GM21717 (cell line): ENCODE data around the gene PRR33.

Experiments used
- ATAC-seq: cut with Tn5 transposase; IDR thresholded peaks from one replicate; pipeline ENCODE4 v1.9.1; 2021; ENCODE audit warnings: mild to moderate bottlenecking, moderate library complexity; ENCODE audit not compliant: unreplicated experiment

PRR33 gene

DNA sequence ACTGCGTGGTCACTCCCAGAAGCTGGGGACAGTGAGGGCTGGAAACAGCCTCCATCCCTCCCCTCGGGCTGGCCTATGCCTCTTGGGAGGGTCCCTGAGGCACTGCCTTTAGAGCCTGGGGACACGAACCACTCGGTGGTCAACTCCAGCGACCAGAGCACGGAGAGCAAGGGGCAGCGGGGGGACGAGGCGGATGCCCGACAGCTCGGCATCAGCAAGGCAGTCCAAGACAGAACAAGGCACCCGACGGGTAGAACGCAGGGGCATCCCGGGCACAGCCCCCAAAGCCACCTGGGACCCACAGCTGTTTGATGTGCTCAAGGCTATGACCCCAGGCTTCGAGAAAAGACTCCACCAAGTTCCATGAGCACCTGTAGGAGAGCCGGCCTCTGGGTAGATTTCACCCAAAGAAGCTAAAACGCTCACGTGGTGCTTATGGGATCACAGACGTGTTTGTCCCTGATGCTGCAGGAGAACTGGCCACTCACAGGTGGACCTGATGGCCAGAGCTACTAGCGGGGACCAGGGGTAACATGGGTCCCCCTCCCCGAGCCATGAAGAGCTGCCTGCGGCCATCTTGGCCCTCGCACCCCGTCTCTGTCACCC is 39.3 kb downstream of the PRR33 start:
- peak; percentile 0 for ATAC-seq

DNA sequence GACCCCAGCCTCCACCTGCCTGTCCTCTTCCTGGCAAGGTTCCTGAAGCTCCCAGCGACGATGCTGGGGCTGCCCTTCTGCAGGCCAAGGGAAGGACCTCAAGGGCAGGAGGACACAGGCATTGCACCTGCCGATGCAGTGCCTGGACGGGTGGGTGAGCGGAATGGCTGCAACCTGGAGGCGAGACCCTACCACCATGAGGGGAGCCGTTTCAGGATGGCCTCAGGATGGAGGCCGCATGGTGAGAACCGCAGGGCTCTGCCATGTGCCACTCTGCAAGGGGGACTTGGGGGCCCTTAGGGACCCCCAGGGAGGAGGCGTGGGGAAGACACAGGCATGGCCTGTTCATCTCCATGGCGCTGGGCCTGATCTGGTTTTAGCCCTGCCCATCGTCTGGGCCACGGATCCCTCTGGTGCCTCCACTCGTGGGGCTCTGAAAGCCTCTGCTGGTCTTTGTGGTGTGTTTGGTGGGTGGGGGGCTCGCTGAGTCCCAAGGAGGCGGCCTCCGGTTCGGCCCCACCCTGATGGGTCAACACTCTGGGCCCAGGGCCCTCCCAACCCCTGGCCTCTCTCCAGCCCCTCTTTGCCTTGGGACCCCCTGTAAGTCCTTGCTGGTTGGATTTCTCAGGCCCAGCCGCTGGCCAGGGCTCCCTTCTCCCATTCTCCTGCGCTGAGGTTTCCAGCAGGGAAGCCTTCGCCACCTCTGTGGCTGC is 40.1 kb downstream of the PRR33 start:
- ATAC-seq = no peak

DNA sequence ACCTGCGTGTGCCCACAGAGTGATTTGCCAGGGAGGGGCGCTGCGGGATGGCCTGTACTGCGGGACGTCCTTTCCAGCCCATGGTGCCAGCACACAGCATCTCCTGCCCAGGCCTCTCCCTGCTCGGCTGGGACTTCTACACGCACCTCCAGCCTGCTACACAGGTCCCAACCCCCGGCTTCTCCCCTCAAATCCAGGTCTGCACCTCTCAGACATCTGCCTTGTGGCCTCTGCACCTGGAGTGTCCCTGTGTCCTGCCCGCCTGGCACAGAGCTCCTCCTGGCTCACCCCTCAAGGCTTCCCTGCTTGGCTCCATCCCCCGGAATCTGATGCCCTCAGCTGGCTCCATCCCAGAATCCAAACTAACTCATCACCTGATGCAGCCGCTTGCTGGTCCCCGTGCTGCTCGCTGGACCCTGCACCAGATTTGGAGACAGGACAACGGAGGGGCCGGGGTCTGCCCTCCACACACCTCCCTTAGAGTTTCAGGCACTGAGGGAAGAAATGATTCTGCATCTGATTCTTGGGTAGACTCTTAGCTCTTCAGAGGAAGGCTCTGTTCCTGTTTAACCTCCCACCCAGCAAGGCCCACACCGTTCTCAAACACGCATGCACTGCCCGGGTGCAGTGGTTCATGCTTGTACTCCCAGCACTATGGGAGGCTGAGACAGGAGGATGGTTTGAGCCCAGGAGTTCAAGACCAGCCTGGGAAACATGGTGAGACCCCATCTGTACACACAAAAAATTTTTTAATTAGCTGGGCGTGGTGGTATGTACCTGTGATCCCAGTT is 42.9 kb downstream of the PRR33 start:
- ATAC-seq = no peak

DNA sequence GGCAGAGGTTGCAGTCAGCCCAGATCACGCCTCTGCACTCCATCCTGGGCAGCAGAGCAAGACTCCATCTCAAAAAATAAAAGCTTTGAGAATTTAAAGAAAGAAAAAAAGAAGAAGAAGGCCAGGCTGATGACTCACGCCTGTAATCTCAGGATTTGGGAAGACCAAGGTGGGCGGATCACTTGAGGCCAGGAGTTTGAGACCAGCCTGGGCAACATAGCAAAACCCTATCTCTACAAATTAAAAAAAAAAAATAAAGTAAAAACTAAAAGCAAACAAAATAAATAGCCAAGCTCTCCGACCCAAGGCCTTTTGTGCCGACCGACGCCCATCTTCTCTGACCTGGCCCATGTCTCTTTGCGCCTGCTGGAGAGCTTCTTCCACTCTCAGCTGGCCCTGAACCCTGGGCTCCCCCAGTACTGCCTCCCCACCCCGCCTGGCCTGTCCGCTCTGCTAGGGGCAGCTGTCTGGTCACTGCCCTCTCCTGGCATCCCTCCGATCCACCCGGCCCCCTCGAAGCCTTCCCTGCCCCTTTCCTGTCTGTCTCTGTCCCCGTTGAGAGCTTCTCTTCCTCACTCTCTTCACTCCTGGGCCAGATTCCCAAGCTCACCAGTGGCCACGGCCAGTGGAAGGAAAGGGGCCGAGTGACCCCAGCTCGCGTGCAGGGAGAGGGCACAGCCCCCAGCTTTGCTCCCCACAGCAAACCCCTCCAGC is 43.6 kb downstream of the PRR33 start:
- ATAC-seq = no peak

DNA sequence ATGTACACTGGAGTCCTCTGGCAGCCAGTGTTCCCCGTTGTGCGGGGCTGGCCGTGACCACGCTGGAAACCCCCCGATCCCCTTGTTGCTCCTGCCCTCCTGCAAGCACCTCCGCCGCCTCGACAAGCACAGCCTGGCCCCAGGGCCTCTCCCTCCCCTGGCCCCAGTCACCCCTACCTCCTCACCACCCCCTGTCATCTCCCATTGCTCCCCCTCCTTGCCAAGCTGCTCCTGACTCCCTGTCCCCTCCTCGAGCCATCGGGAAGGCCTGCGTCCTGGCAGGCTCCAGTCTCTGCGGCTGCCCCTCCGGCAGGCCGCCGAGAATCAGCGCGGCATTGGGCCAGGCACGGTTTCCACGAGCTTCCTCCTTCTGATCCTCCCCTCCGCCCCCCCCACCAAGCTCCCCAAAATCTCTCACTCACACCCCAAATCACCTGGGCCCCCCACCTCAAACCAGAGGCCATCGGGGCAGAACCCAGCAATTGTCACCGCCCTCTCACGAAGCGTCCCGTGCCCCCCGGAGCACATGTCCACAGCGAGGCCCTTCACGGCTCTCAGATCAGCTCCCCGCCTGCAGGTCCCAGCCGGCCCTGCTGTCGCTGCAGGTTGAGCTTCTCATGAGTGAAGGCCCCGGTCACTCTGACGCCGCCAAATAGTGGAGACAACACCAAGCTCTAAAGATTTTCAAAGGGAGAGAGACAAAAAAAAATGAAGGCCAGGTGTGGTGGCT is 44.5 kb downstream of the PRR33 start:
- no peak for ATAC-seq

DNA sequence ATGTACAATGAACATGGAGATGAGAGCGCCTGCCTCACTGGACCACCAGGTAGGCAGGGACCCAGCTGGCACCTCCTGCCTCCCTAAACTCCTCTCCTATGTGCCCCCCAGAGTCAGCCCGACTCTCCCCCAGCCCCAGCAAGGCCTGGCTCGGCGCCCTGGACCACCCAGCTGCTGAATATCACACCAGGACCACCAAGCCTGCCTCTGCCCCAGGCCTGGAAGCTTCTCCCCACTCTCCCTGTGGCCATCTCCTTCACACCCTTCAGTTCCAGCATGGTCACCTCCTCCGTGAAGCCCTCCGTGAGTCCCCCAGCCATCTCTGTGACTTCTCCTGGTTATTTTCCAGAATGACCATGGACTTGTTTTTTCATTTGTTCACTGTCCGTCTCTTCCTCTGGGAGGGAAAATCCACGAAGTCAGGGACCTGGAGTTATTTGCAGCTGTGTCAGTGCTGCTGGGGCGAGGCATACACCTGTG is 45.2 kb downstream of the PRR33 start:
- no peak for ATAC-seq

DNA sequence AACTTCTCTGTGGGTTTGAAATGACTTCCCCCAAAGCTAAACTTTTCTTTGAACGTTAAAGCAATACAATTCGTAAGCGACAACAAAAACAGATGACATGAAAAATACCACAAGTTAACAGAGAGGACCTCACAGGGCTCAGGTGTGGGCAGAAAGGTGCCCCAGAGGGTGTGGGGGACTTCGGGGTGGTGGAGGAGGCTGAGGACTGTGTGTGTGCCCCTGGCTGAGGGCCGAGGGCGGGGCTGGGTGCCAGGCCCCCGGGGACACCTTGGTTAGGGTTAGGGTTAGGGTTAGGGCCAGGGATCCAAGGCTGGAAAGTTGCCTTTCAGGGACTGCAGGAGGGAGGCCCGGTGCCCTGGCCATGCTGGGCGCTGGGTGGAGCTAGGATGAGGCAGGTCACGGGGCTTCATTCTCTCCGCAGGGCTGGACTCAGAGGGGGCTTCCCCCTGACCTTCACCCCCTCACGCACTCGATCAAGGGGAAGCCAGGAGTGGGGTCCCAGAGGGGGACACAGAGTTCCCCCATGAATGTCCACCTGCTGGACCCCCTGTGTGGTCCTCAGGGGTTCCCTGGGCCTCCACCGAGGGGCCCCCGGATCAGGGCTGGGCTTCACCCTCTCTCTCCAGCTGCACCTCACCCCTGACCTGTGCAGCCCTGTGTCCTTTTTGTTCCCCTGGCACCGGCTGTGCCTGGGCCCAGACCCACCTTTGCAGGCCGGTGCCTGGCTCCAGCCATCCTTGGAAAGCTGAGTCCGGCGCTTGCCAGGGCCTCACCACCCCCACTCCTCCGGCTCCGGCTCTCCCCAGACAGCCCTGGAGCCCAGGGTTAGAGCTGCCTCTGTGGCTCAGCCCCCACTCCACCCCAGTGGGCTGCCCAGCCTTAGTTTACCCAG is 45.9 kb downstream of the PRR33 start:
- no peak for ATAC-seq

DNA sequence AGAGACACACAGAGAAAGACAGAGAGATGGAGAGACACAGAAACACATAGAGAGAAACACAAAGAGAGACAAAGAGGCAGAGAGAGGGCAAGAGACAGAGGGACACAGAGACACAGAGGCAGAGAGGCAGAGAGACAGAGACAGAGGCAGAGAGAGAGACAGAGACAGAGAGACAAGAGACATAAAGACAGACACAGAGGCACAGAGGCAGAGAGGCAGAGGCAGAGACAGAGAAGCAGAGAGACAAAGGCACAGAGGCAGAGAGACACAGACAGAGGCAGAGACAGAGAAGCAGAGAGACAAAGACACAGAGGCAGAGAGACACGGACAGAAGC is 46.6 kb downstream of the PRR33 start:
- no peak for ATAC-seq

DNA sequence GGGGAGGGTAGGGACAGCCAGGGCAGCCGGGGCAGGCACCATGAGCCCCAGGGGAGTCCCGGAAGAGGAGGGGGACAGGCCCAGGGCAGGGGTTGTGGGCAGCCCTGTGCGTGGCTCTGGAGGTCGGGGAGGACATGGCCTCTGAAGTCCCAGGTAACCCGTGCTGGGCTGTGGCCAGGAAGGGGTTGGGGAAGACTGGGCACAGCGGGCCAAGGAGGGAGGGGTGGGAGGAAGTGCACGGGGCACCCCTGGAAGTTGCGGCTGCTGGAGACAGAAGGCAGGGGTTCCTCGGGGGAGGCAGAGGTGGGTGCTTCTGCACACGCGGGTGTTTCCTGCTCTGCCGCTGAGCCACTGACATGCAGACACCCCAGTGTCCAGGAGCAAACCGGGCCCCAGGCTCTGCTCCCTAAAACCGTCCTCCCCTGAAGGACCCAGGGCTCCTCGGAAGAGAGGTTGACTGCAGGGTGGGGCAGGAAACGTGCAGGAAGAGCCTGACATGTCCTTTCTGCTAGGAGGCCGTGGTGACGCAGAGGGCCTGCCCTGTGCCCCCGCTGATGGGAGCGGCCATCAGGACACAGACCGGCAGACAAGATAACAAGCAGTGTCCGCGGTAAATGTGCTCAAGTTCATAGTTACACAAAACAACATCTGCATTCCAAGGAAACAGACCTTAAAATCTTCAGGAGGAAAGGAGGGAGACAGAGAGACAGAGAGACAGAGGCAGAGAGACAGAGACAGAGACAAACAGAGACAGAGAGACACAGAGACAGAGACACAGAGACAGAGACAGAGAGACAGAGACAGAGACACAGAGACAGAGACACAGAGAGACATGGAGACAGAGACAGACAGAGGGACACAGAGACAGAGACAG is 47.2 kb downstream of the PRR33 start:
- ATAC-seq = no peak

DNA sequence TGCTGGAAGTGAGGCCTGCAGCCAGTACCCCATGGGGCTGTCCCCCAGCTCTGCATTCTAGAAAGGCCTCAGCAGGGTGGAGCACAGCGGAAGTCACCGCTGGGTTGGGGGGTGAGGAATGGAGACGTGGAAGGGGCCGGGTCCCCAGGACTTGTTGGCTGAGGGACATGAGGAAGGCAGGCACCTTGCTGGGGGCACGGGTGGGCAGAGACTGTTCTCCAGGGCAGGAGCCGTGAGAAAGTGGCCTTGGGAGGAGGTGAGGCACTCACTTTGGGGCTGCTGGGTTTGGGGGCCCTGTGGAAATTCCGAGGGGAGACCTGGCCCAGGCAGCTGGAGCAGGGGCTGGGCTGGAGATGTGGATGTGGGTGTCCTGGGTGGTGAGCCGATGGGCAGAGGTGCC is 47.9 kb downstream of the PRR33 start:
- no peak for ATAC-seq

DNA sequence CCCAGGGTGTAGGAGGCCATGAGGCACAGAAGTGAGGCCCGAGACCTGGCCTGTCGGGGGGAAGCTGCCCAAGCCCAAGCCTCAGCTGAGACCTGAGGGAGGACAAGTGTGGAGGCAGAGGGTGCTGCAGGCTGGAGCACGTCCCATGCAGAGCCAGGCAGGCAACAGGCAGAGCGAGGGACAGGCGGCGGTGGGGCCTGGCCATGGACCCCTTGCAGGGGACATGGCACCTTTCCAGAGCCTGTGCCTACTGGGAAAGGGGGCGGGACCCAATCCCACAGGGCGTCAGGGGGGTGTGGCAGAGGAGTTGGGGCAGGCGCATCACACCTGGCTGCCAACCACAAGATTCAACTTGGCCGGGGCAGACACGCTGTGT is 48.6 kb downstream of the PRR33 start:
- ATAC-seq = no peak

DNA sequence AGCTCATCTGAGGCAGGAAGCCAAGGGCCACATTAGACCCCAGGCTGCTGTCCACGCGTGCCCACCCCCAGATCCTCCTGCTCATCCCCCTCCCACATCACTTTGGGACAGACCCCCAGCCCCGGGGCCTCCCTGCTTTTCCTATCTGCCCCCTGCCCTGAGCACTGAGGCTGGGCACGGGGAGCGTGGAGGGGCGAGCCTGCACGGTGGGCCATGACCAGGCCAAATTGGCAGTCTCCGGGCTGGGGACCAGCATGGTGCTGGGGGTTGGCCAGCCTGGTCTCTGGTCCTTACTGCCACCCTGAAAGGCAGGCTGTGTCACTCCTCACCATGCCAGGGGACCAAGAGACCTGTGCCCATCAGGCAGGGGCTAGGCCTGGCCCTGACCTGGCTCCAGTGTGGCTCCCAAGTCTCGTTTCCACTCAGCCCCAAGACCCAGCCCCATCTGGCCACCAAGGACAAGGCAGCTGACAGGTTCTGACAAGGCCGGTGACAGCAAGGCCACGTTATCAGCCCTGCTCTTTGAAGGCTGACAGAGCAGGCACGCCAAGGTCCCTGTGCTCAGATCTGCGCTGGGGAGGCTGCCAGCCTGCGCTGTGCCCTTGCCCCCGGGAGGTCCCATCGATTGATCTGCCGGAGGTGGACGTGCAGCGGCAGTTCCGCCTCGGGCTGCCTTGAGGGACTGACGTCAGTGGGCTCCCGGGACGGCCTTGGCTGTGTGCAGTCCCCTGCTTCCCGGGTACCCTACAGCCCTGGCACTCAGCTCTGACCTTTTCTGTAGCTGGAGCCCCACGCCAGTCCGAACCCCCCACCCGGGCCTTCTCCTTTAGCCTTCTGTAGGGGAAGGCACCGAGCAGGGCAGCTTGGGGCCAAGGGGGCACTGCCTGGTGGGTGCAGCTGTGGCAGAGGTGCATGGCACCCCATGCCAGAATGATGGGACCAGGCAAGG is 49.3 kb downstream of the PRR33 start:
- no peak for ATAC-seq

DNA sequence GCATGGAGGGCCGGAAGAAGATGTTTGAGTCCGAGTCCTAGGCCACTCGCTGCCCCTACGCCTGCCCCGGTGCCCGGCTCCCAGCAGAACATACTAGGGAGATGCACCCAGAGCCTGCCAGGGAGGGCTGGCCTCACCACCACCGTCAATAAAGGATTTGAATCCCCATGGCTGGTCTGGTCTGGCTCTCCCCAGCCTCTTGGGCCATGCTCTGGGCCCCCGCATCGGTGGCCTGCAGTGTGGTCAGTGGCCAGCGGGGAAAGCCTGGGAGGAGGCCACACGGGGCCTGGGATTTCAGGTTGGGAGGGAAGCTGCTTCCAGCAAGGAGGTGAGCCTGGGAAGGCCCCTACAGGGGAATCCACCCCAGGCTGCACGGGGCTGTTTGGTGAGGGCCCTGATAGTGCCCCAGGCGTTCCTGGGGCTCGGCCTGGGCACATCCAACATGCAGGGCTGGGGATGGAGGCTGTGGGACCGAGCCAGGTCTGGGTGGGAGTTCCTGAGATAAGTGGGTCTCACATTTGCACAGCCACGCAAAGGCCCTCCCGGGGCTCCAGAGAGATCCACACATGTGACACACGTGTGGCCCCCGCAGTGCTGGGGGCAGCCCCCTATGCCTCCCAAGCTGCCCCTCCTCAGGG is 50.1 kb downstream of the PRR33 start:
- no peak for ATAC-seq

DNA sequence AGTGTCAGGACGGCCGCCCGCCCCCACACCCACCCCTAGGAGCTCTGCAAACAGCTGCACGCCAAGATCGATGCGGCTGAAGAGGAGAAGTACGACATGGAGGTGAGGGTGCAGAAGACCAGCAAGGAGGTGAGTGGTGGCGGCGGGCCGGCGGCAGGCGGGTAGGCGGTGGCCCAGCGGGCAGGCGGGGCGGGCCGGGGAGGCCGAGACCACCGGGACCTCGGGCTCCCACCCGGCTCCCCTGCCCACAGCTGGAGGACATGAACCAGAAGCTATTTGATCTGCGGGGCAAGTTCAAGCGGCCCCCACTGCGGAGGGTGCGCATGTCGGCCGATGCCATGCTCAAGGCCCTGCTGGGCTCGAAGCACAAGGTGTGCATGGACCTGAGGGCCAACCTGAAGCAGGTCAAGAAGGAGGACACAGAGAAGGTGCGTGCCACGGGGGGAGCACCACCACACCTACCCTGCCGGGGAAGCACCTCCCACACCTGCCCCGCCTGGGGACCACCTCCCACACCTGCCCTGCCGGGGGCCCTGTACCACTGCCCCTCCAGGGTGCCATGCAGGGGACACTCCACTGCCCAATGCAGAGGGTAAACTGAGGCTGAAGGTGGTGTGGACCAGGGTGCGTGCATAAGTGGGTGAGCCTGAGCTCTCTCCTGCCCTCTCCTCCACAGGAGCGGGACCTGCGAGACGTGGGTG is 50.8 kb downstream of the PRR33 start:
- ATAC-seq = no peak

DNA sequence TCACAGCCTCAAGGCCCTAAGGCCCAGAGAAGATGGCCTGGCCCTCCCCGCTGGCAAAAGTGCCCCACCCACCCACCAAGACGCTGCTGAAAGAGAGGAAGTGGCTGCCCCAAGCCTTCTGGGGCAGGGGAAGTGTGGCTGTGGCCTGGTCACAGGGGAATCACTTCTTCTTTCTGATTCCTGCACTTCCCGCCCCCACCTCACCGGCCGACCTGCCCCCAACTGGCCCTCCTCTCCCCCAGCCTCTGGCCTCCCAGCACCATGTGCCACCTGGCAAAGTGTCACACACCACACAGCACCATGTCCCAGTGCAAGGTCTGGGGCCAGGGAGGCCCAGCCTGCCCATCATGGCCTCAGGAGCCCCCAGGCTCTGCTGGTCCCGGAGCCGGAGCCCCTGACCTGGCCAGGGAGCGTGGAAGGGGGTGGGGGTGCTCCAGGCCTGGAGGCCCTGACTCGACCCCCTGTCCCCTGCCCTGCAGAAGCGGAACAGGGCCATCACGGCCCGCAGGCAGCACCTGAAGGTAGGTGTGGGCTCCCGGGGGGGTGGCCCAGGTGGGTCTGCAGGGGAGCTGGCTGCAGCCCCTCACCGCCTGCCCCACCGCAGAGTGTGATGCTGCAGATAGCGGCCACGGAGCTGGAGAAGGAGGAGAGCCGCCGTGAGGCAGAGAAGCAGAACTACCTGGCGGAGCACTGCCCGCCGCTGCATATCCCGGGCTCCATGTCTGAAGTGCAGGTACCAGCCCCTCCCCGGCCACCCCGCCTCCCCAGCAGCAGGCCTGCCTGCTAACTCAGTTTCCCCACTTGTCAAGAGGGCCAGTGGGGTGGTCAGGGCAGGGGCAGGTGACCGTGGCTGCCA is 51.5 kb downstream of the PRR33 start:
- no peak for ATAC-seq
